Astrocyte of the spinal cord (primary cell): ENCODE results near the gene RPS15.

ENCODE experiments used
- DNase-seq: peaks from one replicate; pipeline ENCODE4 v3.0.0; 2011; ENCODE audit warnings: low read depth, low spot score
- H3K4me3 ChIP-seq: 2 replicates; pipeline ENCODE4 v1.5.1; 2011; ENCODE audit warnings: low read depth, mild to moderate bottlenecking, low read length, moderate library complexity
- CTCF ChIP-seq: IDR thresholded peaks from 2 replicates; pipeline ENCODE4 v1.5.1; 2012; ENCODE audit warnings: low read depth, mild to moderate bottlenecking, low read length, inconsistent platforms
- in situ Hi-C: cut with HindIII; loops from 2 replicates; pipeline ENCODE4 v1.10.0; 2017; ENCODE audit warnings: low sequenced_read_pairs

RPS15 gene

GRCh38 chr19:1393841-1394240, 44.4 kb upstream of the RPS15 start:
- no peak overlapping the region for H3K4me3 ChIP-seq
- in situ Hi-C loops: no loop called here
- TF ChIP-seq CTCF: no peak
- no peak for DNase-seq

GRCh38 chr19:1394252-1395193, 43.7 kb upstream of the RPS15 start:
- DNase-seq: no peak
- in situ Hi-C loops: no loop called here
- no peak overlapping the region for H3K4me3 ChIP-seq
- TF ChIP-seq CTCF: no peak

GRCh38 chr19:1395194-1396018, 42.8 kb upstream of the RPS15 start:
- in situ Hi-C loops: no loop called here
- DNase-seq: no peak
- no peak overlapping the region for H3K4me3 ChIP-seq
- no peak for TF ChIP-seq CTCF

GRCh38 chr19:1396019-1396767, 42.0 kb upstream of the RPS15 start:
- no peak for DNase-seq
- in situ Hi-C loops: no loop called here
- TF ChIP-seq CTCF: no peak
- no peak overlapping the region for H3K4me3 ChIP-seq

GRCh38 chr19:1396768-1397679, 41.2 kb upstream of the RPS15 start:
- in situ Hi-C loops: no loop called here
- no peak for DNase-seq
- TF ChIP-seq CTCF: no peak
- no peak overlapping the region for H3K4me3 ChIP-seq
